Thyroid gland (tissue), 4 donors: ENCODE data around the gene CTRB2. TPM values are rescaled to one million over a fixed set of nuclear protein-coding genes. Genes with fewer than 3 reads are reported as not detected.

Experiments used
- DNase-seq, 2 donors: peaks; one replicate each; pipeline ENCODE4 v3.0.0-alpha.2; 2019
- H3K27ac ChIP-seq, 3 donors: fragments of 200-600 bp; sonication (generic); 1 replicate in 2 of 3; 2 replicates in 1 of 3; pipeline ENCODE4 v1.5.1; 2016 to 2019; ENCODE audit warnings: mild to moderate bottlenecking in 1 of 3, moderate library complexity in 1 of 3
- H3K27me3 ChIP-seq: fragments of 200-600 bp; sonication (generic); one replicate; pipeline ENCODE4 v1.5.1; 2019
- H3K36me3 ChIP-seq, 2 donors: fragments of 200-600 bp; sonication (generic); one replicate each; pipeline ENCODE4 v1.5.1; 2016 to 2019
- H3K4me1 ChIP-seq, 2 donors: fragments of 200-600 bp; sonication (generic); one replicate each; pipeline ENCODE4 v1.5.1; 2017 to 2019
- H3K4me3 ChIP-seq, 3 donors: fragments of 200-600 bp; sonication (generic); replicated peaks in 1 of 3; 1 replicate in 2 of 3; 2 replicates in 1 of 3; pipeline ENCODE4 v1.5.1; 2016; ENCODE audit warnings: mild to moderate bottlenecking in 1 of 3
- H3K9me3 ChIP-seq: fragments of 200-600 bp; sonication (generic); one replicate; pipeline ENCODE4 v1.5.1; 2017
- POLR2A ChIP-seq, 2 donors: fragments of 450-650 bp; IDR thresholded peaks; one replicate each; pipeline ENCODE4 v1.6.1; 2017; ENCODE audit warnings: antibody characterized with exemption in 2 of 2, mild to moderate bottlenecking in 2 of 2, moderate library complexity in 1 of 2
- WGBS, 2 donors: methylation state at CpG; one replicate each; pipeline ENCODE4 v1.1.5; 2017; 5-methylcytosine and 5-hydroxymethylcytosine counted together
- intact Hi-C: fragments of 100-400 bp; cut with DNase I; formaldehyde crosslinking; loops from one replicate; pipeline ENCODE4 v1.15.1; 2023
- total RNA-seq, 4 donors: library from RNA; depleted of rRNA; stranded (reverse); fragments of >200 nt; gene quantifications; one replicate each; pipeline ENCODE4 v1.2.3, GENCODE V29; 2016
- TF ChIP-seq, protein P1 (sequence below), 6 experiments: fragments of 200-600 bp in 3 of 6; fragments of 450-650 bp in 3 of 6; sonication (generic) in 3 of 6; IDR thresholded peaks; one replicate each; pipeline ENCODE4 v1.5.1; 2016 to 2019; ENCODE audit warnings: antibody characterized with exemption in 6 of 6, mild to moderate bottlenecking in 2 of 6, inconsistent platforms in 1 of 6, moderate library complexity in 1 of 6

The CTRB2 gene
- total RNA-seq, 4 donors from 2014 or later = not detected

DNA sequence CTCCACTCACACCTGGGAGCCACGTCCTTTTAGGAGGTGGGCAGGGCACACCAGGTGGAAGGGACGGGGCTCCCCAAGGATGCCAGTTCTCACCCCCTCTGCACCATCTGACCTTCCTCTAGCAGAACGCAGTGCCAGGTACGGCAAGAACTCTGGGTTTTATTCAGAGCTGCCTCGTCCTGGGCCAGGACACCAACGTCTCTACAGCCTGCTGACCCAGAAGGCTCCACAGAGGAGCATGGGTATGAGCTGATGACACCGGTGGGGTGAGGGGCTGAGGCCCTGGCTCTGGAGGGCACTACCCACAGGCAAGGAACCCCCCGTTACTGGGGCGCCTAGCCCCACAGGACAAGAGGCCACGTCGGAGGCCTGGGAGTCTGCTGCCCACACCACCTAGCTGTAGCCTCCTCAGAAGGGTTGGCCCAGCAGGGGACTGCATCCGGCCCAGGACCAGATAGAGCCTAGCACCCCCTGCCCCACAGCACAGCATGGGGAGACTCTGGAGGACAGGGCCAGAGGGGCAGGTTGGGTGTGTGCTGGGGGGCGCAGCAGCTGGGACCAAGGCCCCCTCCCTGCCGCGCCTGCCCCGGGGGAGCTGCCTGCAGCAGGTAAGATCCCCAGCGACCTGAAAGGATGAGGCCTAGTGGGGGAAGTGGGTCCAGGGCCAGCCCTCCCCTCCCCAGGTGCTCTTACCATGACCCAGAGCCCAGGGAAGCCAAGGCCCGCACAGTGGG, 30.6 kb upstream of the CTRB2 start:
- no peak for DNase-seq
- WGBS, 2 donors = 95 to 100% methylated on average over 2 to 10 of the region's 18 CpGs
- Histone ChIP-seq H3K9me3 (no peaks in the 10 kb centered on the region), H3K36me3 (peaks cover 28 to 37% of the 10 kb centered on the region in 2 donors), H3K27me3 (no peaks in the 10 kb centered on the region), H3K27ac (peak overlapping the region; percentile 78 to 96 (median 88)), H3K4me1 (peaks cover 27 to 48% of the 10 kb centered on the region in 2 donors), H3K4me3 (no peak overlapping the region)
- intact Hi-C loops = no loop called here
- TF ChIP-seq, protein P1, sequence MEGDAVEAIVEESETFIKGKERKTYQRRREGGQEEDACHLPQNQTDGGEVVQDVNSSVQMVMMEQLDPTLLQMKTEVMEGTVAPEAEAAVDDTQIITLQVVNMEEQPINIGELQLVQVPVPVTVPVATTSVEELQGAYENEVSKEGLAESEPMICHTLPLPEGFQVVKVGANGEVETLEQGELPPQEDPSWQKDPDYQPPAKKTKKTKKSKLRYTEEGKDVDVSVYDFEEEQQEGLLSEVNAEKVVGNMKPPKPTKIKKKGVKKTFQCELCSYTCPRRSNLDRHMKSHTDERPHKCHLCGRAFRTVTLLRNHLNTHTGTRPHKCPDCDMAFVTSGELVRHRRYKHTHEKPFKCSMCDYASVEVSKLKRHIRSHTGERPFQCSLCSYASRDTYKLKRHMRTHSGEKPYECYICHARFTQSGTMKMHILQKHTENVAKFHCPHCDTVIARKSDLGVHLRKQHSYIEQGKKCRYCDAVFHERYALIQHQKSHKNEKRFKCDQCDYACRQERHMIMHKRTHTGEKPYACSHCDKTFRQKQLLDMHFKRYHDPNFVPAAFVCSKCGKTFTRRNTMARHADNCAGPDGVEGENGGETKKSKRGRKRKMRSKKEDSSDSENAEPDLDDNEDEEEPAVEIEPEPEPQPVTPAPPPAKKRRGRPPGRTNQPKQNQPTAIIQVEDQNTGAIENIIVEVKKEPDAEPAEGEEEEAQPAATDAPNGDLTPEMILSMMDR (IDR thresholded peaks at IDR 0.05) = no peak
- TF ChIP-seq POLR2A (IDR thresholded peaks at IDR 0.05) = no peak

DNA sequence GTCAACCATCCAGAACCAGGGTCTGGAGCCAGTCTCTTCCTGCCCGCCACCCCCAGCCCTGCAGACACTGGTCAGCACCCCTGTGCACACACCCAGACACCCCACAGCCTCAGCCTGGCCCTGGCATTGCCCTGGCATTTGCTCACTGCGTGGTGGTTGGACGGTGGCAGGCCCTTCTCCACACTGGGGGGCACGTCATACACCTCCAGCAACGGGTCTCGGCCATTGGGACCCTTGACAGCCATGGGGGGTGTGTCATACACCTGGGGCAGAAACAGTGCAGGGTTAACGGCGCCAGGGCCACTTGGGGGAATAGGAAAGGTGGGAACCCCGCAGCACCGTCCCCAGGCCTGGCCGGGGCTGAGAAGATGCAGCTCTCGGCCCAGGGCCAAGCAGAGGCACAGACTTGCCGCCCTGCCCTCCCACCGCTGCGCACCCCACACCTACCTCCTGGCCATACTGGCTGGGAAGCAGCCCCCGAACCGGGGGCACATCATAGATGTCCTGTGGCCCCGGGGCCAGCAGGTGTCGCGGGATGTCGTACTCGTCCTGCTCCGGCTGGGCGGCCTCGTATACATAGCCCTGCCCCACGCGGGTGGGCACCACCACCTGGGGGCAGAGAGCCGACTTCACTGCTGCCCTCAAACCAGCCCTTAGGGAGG, 29.9 kb upstream of the CTRB2 start:
- intact Hi-C loops = no loop called here
- peaks cover 22 to 39% of the 10 kb centered on the region in 2 donors for H3K36me3 ChIP-seq
- H3K27ac ChIP-seq = no peak overlapping the region
- H3K27me3 ChIP-seq = no peaks in the 10 kb centered on the region
- no peaks in the 10 kb centered on the region for H3K9me3 ChIP-seq
- no peak overlapping the region for H3K4me3 ChIP-seq
- TF ChIP-seq, protein P1 (IDR thresholded peaks at IDR 0.05) = no peak
- no peak for TF ChIP-seq POLR2A (IDR thresholded peaks at IDR 0.05)
- 93 to 94% methylated on average over 6 to 19 of the region's 28 CpGs for WGBS, 2 donors
- DNase-seq = no peak
- H3K4me1 ChIP-seq = peaks cover 27 to 48% of the 10 kb centered on the region in 2 donors

DNA sequence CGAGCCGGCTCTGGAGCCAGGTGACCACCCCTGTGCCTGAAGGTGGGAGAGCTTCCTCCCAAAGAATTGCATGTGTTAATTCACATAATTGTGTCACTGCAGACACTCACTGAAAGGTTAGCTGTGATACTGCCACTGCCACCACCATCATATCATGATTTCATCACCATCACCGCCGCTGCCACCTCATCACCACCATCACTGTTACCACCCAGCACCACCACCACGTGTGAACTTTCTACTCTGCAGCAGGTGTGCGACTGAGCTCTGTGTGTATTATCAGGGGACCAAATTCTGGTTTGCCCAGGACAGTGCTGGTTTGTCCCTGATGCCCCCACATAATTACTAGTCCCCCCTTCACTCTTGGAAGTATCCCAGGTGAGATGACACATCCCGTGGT, 29.3 kb upstream of the CTRB2 start:
- Histone ChIP-seq H3K36me3 (peaks cover 16 to 33% of the 10 kb centered on the region in 2 donors), H3K4me1 (peaks cover 27 to 48% of the 10 kb centered on the region in 2 donors), H3K27ac (no peak overlapping the region), H3K27me3 (no peaks in the 10 kb centered on the region), H3K4me3 (no peak overlapping the region), H3K9me3 (no peaks in the 10 kb centered on the region)
- TF ChIP-seq, protein P1 (IDR thresholded peaks at IDR 0.05) = no peak
- TF ChIP-seq POLR2A (IDR thresholded peaks at IDR 0.05) = no peak
- 82 to 91% methylated on average over 7 of the region's 7 CpGs for WGBS, 2 donors
- no peak for DNase-seq
- intact Hi-C loops = no loop called here

DNA sequence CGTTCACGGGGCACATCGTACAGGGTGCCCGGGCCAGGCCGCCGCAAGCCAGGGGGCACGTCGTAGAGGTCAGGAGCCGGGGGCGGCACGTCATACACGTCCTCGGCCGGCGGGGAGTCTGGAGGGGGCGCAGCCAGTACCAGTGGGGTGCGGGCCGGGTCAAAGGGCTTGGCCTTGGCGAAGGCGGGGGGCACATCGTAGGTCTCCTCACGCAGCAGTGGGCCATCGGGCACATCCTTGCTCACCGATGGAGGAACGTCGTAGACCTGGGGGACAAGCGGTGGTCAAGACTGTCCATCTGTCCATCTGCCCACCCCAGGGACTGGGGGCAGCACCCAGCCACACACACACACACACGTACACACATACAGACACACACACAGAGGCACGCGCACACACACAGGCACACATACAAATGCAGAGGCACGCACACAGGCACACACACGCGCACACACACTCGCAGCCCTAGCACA, 28.8 kb upstream of the CTRB2 start:
- no peak for TF ChIP-seq POLR2A (IDR thresholded peaks at IDR 0.05)
- TF ChIP-seq, protein P1 (IDR thresholded peaks at IDR 0.05) = no peak
- no peak for DNase-seq
- no peak overlapping the region for H3K27ac ChIP-seq
- WGBS, 2 donors = 94 to 95% methylated on average over 28 to 29 of the region's 34 CpGs
- no peak overlapping the region for H3K4me3 ChIP-seq
- H3K9me3 ChIP-seq = no peaks in the 10 kb centered on the region
- H3K27me3 ChIP-seq = no peaks in the 10 kb centered on the region
- peaks cover 27 to 46% of the 10 kb centered on the region in 2 donors for H3K4me1 ChIP-seq
- H3K36me3 ChIP-seq = peaks cover 16 to 32% of the 10 kb centered on the region in 2 donors
- intact Hi-C loops = loop anchor here (2.0 kb wide), 1 partner anchor 147 kb away; no protein-coding TSS in a partner anchor
